ENCODE results near the gene ESPNL.

ESPNL gene

GRCh38 chr2:238060542-238061314 is 39.4 kb upstream of the ESPNL start, which contains the start of gene SCLY:
SCLY (plus strand) TSS chr2:238061001; CDS start chr2:238061055, 54 bp downstream.
- WGBS: under 1% methylated on average over 87 of the region's 98 CpGs
- Histone ChIP-seq H3K4me3 (ENCODE audit: insufficient read depth in 1 of 2, low read depth in 1 of 2, low read length in 2 of 2) (peak within 1 kb of the TSS; percentile 95), H3K27me3 (ENCODE audit: control insufficient read depth in 1 of 2, insufficient read depth in 1 of 2, low read length in 2 of 2) (no peaks in the 10 kb centered on the region), H4K8ac (ENCODE audit: low read length) (peak within 1 kb of the TSS; percentile 83), H3K4me2 (ENCODE audit: low read length, poor library complexity, severe bottlenecking) (peak within 1 kb of the TSS; percentile 99), H2AK5ac (ENCODE audit: low read length, severe bottlenecking) (no peak within 1 kb of the TSS), H3K18ac (ENCODE audit: low read depth in 1 of 2, low read length in 2 of 2) (peak within 1 kb of the TSS; percentile 82 to 92), H4K91ac (ENCODE audit: low read length) (peak within 1 kb of the TSS; percentile 88), H3K79me1 (replicated peaks; ENCODE audit: low read length, poor library complexity, severe bottlenecking) (peaks cover 17% of the 10 kb centered on the region), H3K9me3 (ENCODE audit: control insufficient read depth, low read length) (no peaks in the 10 kb centered on the region), H3K14ac (ENCODE audit: low read length in 2 of 2) (peak within 1 kb of the TSS in 1 of 2 experiments; percentile 95), H2BK15ac (ENCODE audit: low read depth, poor library complexity, severe bottlenecking) (peak within 1 kb of the TSS; percentile 26), H3K9ac (ENCODE audit: low read length) (peak within 1 kb of the TSS; percentile 89), H3K4me1 (ENCODE audit: control insufficient read depth, insufficient read depth, low read depth, low read length) (peaks cover 7% of the 10 kb centered on the region), H3K36me3 (ENCODE audit: control insufficient read depth in 1 of 2, insufficient read depth in 2 of 2, low read depth in 1 of 2, low read length in 2 of 2) (peaks cover 0 to 13% of the 10 kb centered on the region in 2 experiments), H3K27ac (ENCODE audit: low read length, poor library complexity, severe bottlenecking) (peak within 1 kb of the TSS; percentile 37), H2BK5ac (ENCODE audit: low read depth, low read length, poor library complexity, severe bottlenecking) (peak within 1 kb of the TSS; percentile 8), H3K23ac (ENCODE audit: low read length in 2 of 2) (peak within 1 kb of the TSS in 1 of 2 experiments; percentile 85), H2BK120ac (ENCODE audit: low read depth, low read length) (peak within 1 kb of the TSS; percentile 56), H3K4ac (ENCODE audit: low read depth in 1 of 2, low read length in 2 of 2) (peak within 1 kb of the TSS; percentile 90 to 94), H2AFZ (ENCODE audit: low read depth, low read length) (peak within 1 kb of the TSS; percentile 97), H2BK12ac (ENCODE audit: low read length in 2 of 2) (peak within 1 kb of the TSS in 1 of 2 experiments; percentile 63)
- peak; percentile 98 for DNase-seq

- peak overlapping the region in 1 of 2 experiments; percentile 64 for H3K4ac ChIP-seq (ENCODE audit: low read depth in 1 of 2, low read length in 2 of 2)
- H2BK120ac ChIP-seq (ENCODE audit: low read depth, low read length): no peak overlapping the region
- no peak overlapping the region for H2BK5ac ChIP-seq (ENCODE audit: low read depth, low read length, poor library complexity, severe bottlenecking)
- peak overlapping the region; percentile 81 for H3K9ac ChIP-seq (ENCODE audit: low read length)
- peak overlapping the region; percentile 50 for H4K91ac ChIP-seq (ENCODE audit: low read length)
- peak overlapping the region; percentile 37 for H3K27ac ChIP-seq (ENCODE audit: low read length, poor library complexity, severe bottlenecking)
- H3K18ac ChIP-seq (ENCODE audit: low read depth in 1 of 2, low read length in 2 of 2): peak overlapping the region; percentile 79 to 92
- no peak overlapping the region for H2BK15ac ChIP-seq (ENCODE audit: low read depth, poor library complexity, severe bottlenecking)
- no peaks in the 10 kb centered on the region for H3K27me3 ChIP-seq (ENCODE audit: control insufficient read depth in 1 of 2, insufficient read depth in 1 of 2, low read length in 2 of 2)
- no peak overlapping the region for H2AK5ac ChIP-seq (ENCODE audit: low read length, severe bottlenecking)
- 3% methylated on average over 28 of the region's 29 CpGs for WGBS
- H3K36me3 ChIP-seq (ENCODE audit: control insufficient read depth in 1 of 2, insufficient read depth in 2 of 2, low read depth in 1 of 2, low read length in 2 of 2): peaks cover 6 to 21% of the 10 kb centered on the region in 2 experiments
- H2BK12ac ChIP-seq (ENCODE audit: low read length in 2 of 2): peak overlapping the region in 1 of 2 experiments; percentile 63
- peak overlapping the region; percentile 99 for H3K4me2 ChIP-seq (ENCODE audit: low read length, poor library complexity, severe bottlenecking)
- peak overlapping the region; percentile 97 for H2AFZ ChIP-seq (ENCODE audit: low read depth, low read length)
- peaks cover 7% of the 10 kb centered on the region for H3K4me1 ChIP-seq (ENCODE audit: control insufficient read depth, insufficient read depth, low read depth, low read length)
- peak overlapping the region in 1 of 2 experiments; percentile 85 for H3K23ac ChIP-seq (ENCODE audit: low read length in 2 of 2)
- DNase-seq: peak; percentile 53
- peak overlapping the region in 1 of 2 experiments; percentile 51 for H3K14ac ChIP-seq (ENCODE audit: low read length in 2 of 2)
- peaks cover 22% of the 10 kb centered on the region for H3K79me1 ChIP-seq (replicated peaks; ENCODE audit: low read length, poor library complexity, severe bottlenecking)
- peak overlapping the region; percentile 77 for H4K8ac ChIP-seq (ENCODE audit: low read length)
- H3K4me3 ChIP-seq (ENCODE audit: insufficient read depth in 1 of 2, low read depth in 1 of 2, low read length in 2 of 2): peak overlapping the region; percentile 95
- no peaks in the 10 kb centered on the region for H3K9me3 ChIP-seq (ENCODE audit: control insufficient read depth, low read length)
These were observed 38.6 kb upstream of the ESPNL start for GRCh38 chr2:238061315-238062202.

GRCh38 chr2:238063414-238064189 is 36.5 kb upstream of the ESPNL start:
- Histone ChIP-seq H4K8ac (ENCODE audit: low read length) (no peak overlapping the region), H3K14ac (ENCODE audit: low read length in 2 of 2) (no peak overlapping the region), H3K27me3 (ENCODE audit: control insufficient read depth in 1 of 2, insufficient read depth in 1 of 2, low read length in 2 of 2) (no peaks in the 10 kb centered on the region), H3K4me3 (ENCODE audit: insufficient read depth in 1 of 2, low read depth in 1 of 2, low read length in 2 of 2) (no peak overlapping the region), H3K27ac (ENCODE audit: low read length, poor library complexity, severe bottlenecking) (no peak overlapping the region), H2AK5ac (ENCODE audit: low read length, severe bottlenecking) (peak overlapping the region; percentile 51), H3K4me2 (ENCODE audit: low read length, poor library complexity, severe bottlenecking) (no peak overlapping the region), H3K9ac (ENCODE audit: low read length) (no peak overlapping the region), H3K4me1 (ENCODE audit: control insufficient read depth, insufficient read depth, low read depth, low read length) (peaks cover 7% of the 10 kb centered on the region), H2AFZ (ENCODE audit: low read depth, low read length) (no peak overlapping the region), H2BK5ac (ENCODE audit: low read depth, low read length, poor library complexity, severe bottlenecking) (no peak overlapping the region), H2BK120ac (ENCODE audit: low read depth, low read length) (no peak overlapping the region), H4K91ac (ENCODE audit: low read length) (no peak overlapping the region), H3K79me1 (replicated peaks; ENCODE audit: low read length, poor library complexity, severe bottlenecking) (peaks cover 22% of the 10 kb centered on the region), H3K36me3 (ENCODE audit: control insufficient read depth in 1 of 2, insufficient read depth in 2 of 2, low read depth in 1 of 2, low read length in 2 of 2) (peaks cover 18 to 40% of the 10 kb centered on the region in 2 experiments), H3K23ac (ENCODE audit: low read length in 2 of 2) (no peak overlapping the region), H2BK15ac (ENCODE audit: low read depth, poor library complexity, severe bottlenecking) (no peak overlapping the region), H3K4ac (ENCODE audit: low read depth in 1 of 2, low read length in 2 of 2) (no peak overlapping the region), H3K9me3 (ENCODE audit: control insufficient read depth, low read length) (no peaks in the 10 kb centered on the region), H2BK12ac (ENCODE audit: low read length in 2 of 2) (no peak overlapping the region), H3K18ac (ENCODE audit: low read depth in 1 of 2, low read length in 2 of 2) (no peak overlapping the region)
- no peak for DNase-seq
- WGBS: 93% methylated on average over 7 of the region's 8 CpGs
